Naive thymus-derived CD4-positive, alpha-beta T cell (primary cell): ENCODE data around the gene DMD. TPM values are rescaled to one million over a fixed set of nuclear protein-coding genes. Genes with fewer than 3 reads are reported as not detected.

Experiments
- ATAC-seq: fragments of 150-1000 bp; cut with Tn5 transposase; 2 replicates; pipeline ENCODE4 v1.10.0; 2021; ENCODE audit warnings: mild to moderate bottlenecking, moderate library complexity
- CTCF ChIA-PET: fragments of 350-600 bp; sonication (Branson Sonifier 250); formaldehyde crosslinking; loops from one replicate; lab custom pipeline; 2021; ENCODE audit warnings: antibody characterized with exemption; lab: Charles Lee
- POLR2A ChIA-PET: fragments of 350-600 bp; sonication (Branson Sonifier 250); formaldehyde crosslinking; loops from one replicate; lab custom pipeline; 2021; ENCODE audit warnings: antibody characterized with exemption, inconsistent platforms; lab: Charles Lee
- DNase-seq, 9 donors: peaks; one replicate each; pipeline versions ENCODE4 v3.0.0 to v3.0.0-alpha.2; 2020 to 2022; ENCODE audit warnings: mixed read lengths in 1 of 9
- H3K27ac ChIP-seq: one replicate; pipeline ENCODE4 v1.7.0; 2013; ENCODE audit warnings: mild to moderate bottlenecking, low read depth, low read length, moderate library complexity
- H3K27me3 ChIP-seq, 2 donors: one replicate each; pipeline ENCODE4 v1.7.0; 2013; ENCODE audit warnings: low read length in 2 of 2, mild to moderate bottlenecking in 2 of 2, moderate library complexity in 2 of 2; ENCODE audit not compliant: control insufficient read depth in 2 of 2, insufficient read depth in 2 of 2
- H3K36me3 ChIP-seq, 3 experiments: 1 replicate in 2 of 3; 2 replicates in 1 of 3; pipeline ENCODE4 v1.7.0; 2013; ENCODE audit warnings: low read length in 3 of 3, mild to moderate bottlenecking in 3 of 3, moderate library complexity in 1 of 3; ENCODE audit not compliant: insufficient read depth in 3 of 3, control insufficient read depth in 2 of 3
- H3K4me1 ChIP-seq, 2 donors: one replicate each; pipeline ENCODE4 v1.7.0; 2013; ENCODE audit warnings: low read length in 2 of 2, mild to moderate bottlenecking in 2 of 2, moderate library complexity in 1 of 2; ENCODE audit not compliant: control insufficient read depth in 2 of 2, insufficient read depth in 2 of 2
- H3K4me3 ChIP-seq: 2 replicates; pipeline ENCODE4 v1.7.0; 2013; ENCODE audit warnings: mild to moderate bottlenecking, low read length
- H3K9me3 ChIP-seq, 3 experiments: 1 replicate in 2 of 3; 2 replicates in 1 of 3; pipeline ENCODE4 v1.7.0; 2013; ENCODE audit warnings: low read length in 3 of 3; ENCODE audit not compliant: control insufficient read depth in 2 of 3
- H3K27ac Mint-ChIP-seq, 9 donors: one replicate each; pipeline ENCODE4 v1.8.0; 2020 to 2022; ENCODE audit warnings: mixed read lengths in 9 of 9, mild to moderate bottlenecking in 8 of 9, moderate library complexity in 5 of 9, inconsistent platforms in 2 of 9
- H3K27me3 Mint-ChIP-seq, 5 donors: one replicate each; pipeline ENCODE4 v1.8.0; 2021 to 2022; ENCODE audit warnings: mixed read lengths in 5 of 5, mild to moderate bottlenecking in 1 of 5
- H3K36me3 Mint-ChIP-seq, 5 donors: one replicate each; pipeline ENCODE4 v1.8.0; 2020 to 2022; ENCODE audit warnings: mixed read lengths in 5 of 5, mild to moderate bottlenecking in 3 of 5, inconsistent platforms in 1 of 5
- H3K4me1 Mint-ChIP-seq, 7 donors: one replicate each; pipeline ENCODE4 v1.8.0; 2020 to 2022; ENCODE audit warnings: mixed read lengths in 7 of 7, mild to moderate bottlenecking in 3 of 7, inconsistent platforms in 1 of 7
- H3K4me3 Mint-ChIP-seq, 10 donors: one replicate each; pipeline ENCODE4 v1.8.0; 2020 to 2022; ENCODE audit warnings: mild to moderate bottlenecking in 10 of 10, mixed read lengths in 10 of 10, moderate library complexity in 6 of 10, inconsistent platforms in 2 of 10
- H3K9me3 Mint-ChIP-seq, 11 donors: one replicate each; pipeline ENCODE4 v1.8.0; 2020 to 2022; ENCODE audit warnings: mixed read lengths in 11 of 11, mild to moderate bottlenecking in 4 of 11, inconsistent platforms in 1 of 11, moderate library complexity in 1 of 11
- intact Hi-C, 2 donors: fragments of 100-400 bp; cut with micrococcal nuclease; formaldehyde crosslinking; loops; one replicate each; pipeline ENCODE4 v1.15.1; 2023
- polyA plus RNA-seq, 2 donors: library from polyadenylated mRNA; unstranded; fragments of 300-500 nt; fragmentation: Illumina TruSeq; gene quantifications; one replicate each; pipeline ENCODE4 v1.2.3, GENCODE V29; 2021
- total RNA-seq, 6 experiments: library from RNA in 5 of 6; stranded (reverse) in 5 of 6; gene quantifications; 1 replicate in 5 of 6; 2 replicates in 1 of 6; pipeline ENCODE4 v1.2.3 and lab custom pipeline; 2021 to 2026

Gene DMD
- total and polyA plus RNA-seq, 7 experiments from 2014 or later, result 0.02 to 4.9 (median 0.28) TPM; not detected in 3

DNA sequence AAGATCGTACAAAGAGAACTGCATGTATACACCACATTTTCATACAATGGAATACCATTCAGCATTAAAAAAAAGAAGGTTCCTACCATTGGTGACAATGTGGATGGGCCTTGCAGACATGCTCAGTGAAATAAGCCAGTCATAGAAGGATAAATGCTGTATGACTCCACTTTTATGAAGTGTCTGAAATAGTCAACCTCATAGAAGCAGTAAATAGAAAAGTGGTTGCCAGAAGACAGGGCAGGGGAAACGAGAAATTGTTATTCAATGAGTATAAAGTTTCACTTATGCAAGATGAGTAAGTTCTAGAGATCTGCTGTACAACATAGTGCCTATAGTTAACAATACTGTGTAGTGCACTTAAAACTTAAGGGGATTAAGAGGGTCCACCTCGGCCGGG is 1882.1 kb downstream of the DMD start:
- ATAC-seq (no peak), DNase-seq (no peak)
- H3K4me3 ChIP-seq, result no peak overlapping the region
- Mint-ChIP-seq H3K36me3 (no peaks in the 10 kb centered on the region), H3K4me1 (no peaks in the 10 kb centered on the region), H3K27ac (no peak overlapping the region), H3K4me3 (no peak overlapping the region), H3K27me3 (peaks cover 0 to 4% (median 0%) of the 10 kb centered on the region in 5 donors), H3K9me3 (peaks cover 0 to 2% (median 0%) of the 10 kb centered on the region in 11 donors)
- POLR2A ChIA-PET, result no interaction called here
- no peaks in the 10 kb centered on the region for H3K4me1 ChIP-seq
- intact Hi-C loops, result no loop called here
- H3K27me3 ChIP-seq, result no peaks in the 10 kb centered on the region
- no peak overlapping the region for H3K27ac ChIP-seq
- H3K36me3 ChIP-seq, result no peaks in the 10 kb centered on the region
- H3K9me3 ChIP-seq, result no peaks in the 10 kb centered on the region
- CTCF ChIA-PET, result no interaction called here

DNA sequence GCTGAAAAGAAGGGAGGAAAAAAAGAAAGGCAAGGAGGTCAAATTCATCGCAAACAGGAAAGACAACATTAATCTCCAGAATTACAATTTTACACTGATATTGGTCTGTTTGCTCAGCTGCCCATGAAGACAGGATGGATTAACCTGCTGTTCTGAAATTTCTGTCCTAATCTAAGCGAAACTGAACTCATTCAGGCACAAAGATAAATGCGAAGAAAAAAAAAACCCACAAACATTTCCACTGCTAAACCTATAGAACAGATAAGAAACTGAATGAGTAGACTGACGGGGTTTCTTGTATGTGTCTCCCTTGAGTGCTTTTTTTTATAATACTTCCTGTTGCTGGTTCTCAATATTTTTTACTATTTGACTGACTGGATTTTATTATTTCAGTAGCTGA is 1887.7 kb downstream of the DMD start:
- no peaks in the 10 kb centered on the region for H3K4me1 ChIP-seq
- CTCF ChIA-PET, result no interaction called here
- intact Hi-C loops, result no loop called here
- Mint-ChIP-seq H3K27ac (no peak overlapping the region), H3K9me3 (no peaks in the 10 kb centered on the region), H3K4me1 (no peaks in the 10 kb centered on the region), H3K4me3 (no peak overlapping the region), H3K27me3 (peaks cover 0 to 4% (median 0%) of the 10 kb centered on the region in 5 donors), H3K36me3 (no peaks in the 10 kb centered on the region)
- DNase-seq (no peak), ATAC-seq (no peak)
- no peaks in the 10 kb centered on the region for H3K27me3 ChIP-seq
- no peaks in the 10 kb centered on the region for H3K9me3 ChIP-seq
- no peak overlapping the region for H3K4me3 ChIP-seq
- H3K36me3 ChIP-seq, result no peaks in the 10 kb centered on the region
- H3K27ac ChIP-seq, result no peak overlapping the region
- POLR2A ChIA-PET, result no interaction called here

DNA sequence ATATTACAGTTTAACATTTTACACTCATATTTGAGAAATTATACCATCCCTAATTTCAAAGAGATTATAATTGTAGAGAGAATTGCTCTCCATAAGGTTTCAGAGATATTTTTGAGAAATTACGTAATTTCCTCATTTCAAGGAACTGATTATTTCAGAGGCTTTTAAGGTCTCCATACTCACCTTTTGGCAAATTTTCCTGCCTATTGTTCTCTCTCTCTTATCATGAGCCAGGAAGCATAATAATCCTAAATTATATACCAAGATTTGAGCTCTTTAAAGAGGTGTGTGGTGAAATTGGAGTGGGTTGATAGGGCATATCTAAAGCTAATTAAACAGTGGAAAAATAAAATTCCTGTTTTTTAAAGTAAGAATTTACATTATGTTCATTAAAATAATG is 1890.6 kb downstream of the DMD start:
- no peaks in the 10 kb centered on the region for H3K4me1 Mint-ChIP-seq
- Histone ChIP-seq H3K27me3 (no peaks in the 10 kb centered on the region), H3K9me3 (no peaks in the 10 kb centered on the region), H3K4me3 (no peak overlapping the region), H3K36me3 (no peaks in the 10 kb centered on the region), H3K27ac (no peak overlapping the region), H3K4me1 (no peaks in the 10 kb centered on the region)
- DNase-seq, result no peak
- peaks cover 0 to 4% (median 0%) of the 10 kb centered on the region in 5 donors for H3K27me3 Mint-ChIP-seq
- no peak for ATAC-seq
- no peak overlapping the region for H3K27ac Mint-ChIP-seq
- intact Hi-C loops, result no loop called here
- H3K9me3 Mint-ChIP-seq, result no peaks in the 10 kb centered on the region
- H3K4me3 Mint-ChIP-seq, result no peak overlapping the region
- CTCF ChIA-PET, result no interaction called here
- H3K36me3 Mint-ChIP-seq, result no peaks in the 10 kb centered on the region
- POLR2A ChIA-PET, result no interaction called here

DNA sequence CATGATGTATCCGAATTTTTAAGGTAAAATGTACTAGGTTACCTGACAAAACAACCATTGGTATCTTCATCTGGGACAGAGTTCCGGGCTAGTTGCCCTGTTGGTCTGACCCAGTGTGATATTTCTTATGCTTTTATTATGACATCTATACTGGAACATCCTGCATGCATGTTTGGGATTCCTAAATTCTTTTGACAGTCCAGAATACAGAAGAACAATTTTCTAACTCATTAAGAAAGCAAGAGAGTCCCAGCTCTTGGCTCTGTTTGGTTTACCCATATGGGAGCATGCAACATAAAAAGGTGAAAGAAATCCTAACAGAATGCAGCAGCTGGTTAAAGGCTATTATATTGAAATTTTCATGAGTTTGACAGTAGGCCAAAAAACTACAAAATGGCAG is 1891.8 kb downstream of the DMD start:
- Histone ChIP-seq H3K36me3 (no peaks in the 10 kb centered on the region), H3K27ac (no peak overlapping the region), H3K4me1 (no peaks in the 10 kb centered on the region), H3K27me3 (no peaks in the 10 kb centered on the region), H3K9me3 (no peaks in the 10 kb centered on the region), H3K4me3 (no peak overlapping the region)
- no peaks in the 10 kb centered on the region for H3K36me3 Mint-ChIP-seq
- H3K27me3 Mint-ChIP-seq, result no peaks in the 10 kb centered on the region
- no peak overlapping the region for H3K4me3 Mint-ChIP-seq
- CTCF ChIA-PET, result no interaction called here
- H3K27ac Mint-ChIP-seq, result no peak overlapping the region
- POLR2A ChIA-PET, result no interaction called here
- H3K9me3 Mint-ChIP-seq, result no peaks in the 10 kb centered on the region
- DNase-seq (no peak), ATAC-seq (no peak)
- H3K4me1 Mint-ChIP-seq, result no peaks in the 10 kb centered on the region
- intact Hi-C loops, result no loop called here

DNA sequence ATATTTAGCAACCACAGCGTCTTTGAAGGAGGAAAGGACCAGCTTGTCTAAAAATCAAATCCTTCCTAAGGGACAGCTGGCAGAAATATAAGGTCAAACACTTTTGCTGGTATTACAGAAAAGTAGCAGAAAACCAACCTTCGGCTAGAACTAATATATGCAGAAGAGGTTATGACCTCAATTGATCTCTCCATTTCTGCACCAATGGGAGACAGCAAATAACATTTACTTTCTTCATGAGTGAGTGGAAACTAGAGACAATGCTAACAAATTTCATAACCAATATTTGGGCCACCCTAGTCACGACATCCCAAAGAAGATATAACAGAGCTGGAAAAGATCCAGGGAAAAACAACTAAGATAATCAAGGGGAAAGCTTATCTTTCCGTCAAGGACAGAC is 1892.5 kb downstream of the DMD start:
- POLR2A ChIA-PET, result no interaction called here
- CTCF ChIA-PET, result no interaction called here
- no peak overlapping the region for H3K4me3 Mint-ChIP-seq

DNA sequence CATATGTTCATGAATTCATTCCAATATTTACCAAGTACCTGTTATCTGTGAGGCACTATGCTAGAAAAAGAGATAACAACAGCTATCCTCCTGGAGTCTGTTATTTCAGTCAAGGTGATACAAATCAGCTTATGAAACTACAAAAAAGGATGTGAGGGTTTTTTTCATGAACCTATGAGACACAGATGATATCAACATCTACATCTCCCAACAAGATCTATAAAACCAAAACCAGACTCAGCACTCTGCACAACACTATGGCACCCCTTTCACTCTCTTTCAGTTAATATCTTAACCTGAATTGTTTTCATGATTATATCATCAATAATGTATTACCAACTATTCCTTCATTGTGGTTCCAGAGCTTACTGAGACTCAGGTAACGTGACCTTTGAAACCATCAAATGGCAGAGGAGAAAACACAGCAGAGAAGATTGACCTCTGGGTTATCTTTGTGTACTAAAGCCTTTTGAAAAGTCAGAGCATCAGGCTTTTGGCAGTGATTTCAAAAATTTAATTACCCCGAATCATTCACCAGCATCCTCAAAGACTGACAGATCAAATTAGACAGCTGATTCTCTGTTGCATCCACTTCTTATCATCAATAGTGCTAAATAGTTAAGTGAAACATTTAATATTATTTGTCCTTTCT is 1894.9 kb downstream of the DMD start:
- no peaks in the 10 kb centered on the region for H3K27me3 Mint-ChIP-seq
- H3K27me3 ChIP-seq, result no peaks in the 10 kb centered on the region

More for the DNA sequence above, 1892.5 kb downstream of the DMD start:
- Histone ChIP-seq H3K4me1 (no peaks in the 10 kb centered on the region), H3K36me3 (no peaks in the 10 kb centered on the region), H3K4me3 (no peak overlapping the region), H3K27me3 (no peaks in the 10 kb centered on the region), H3K27ac (no peak overlapping the region), H3K9me3 (no peaks in the 10 kb centered on the region)
- no peaks in the 10 kb centered on the region for H3K4me1 Mint-ChIP-seq
- H3K9me3 Mint-ChIP-seq, result peaks cover 0 to 6% (median 0%) of the 10 kb centered on the region in 11 donors
- intact Hi-C loops, result no loop called here
- DNase-seq, result no peak
- H3K36me3 Mint-ChIP-seq, result no peaks in the 10 kb centered on the region
- H3K27me3 Mint-ChIP-seq, result no peaks in the 10 kb centered on the region
- ATAC-seq, result no peak
- H3K27ac Mint-ChIP-seq, result no peak overlapping the region

DNA sequence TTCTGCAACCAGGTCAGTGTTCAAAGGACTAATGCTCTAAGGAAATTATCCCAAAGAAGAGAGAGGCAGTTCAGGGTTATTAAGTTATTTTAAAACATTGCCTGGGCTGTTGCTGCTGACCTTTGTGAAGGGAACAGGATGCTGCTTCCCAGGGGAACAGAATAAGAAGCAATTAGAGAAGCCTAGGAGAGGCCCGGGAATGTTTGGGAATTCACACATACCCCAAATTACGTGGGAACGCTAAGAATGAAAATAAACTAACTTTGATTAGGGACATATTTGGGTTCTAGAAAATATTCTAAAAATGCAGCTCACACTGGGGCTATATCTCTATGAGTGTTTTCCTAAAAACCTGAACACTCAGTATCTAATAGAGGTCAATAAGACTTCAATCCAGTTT is 1896.4 kb downstream of the DMD start:
- CTCF ChIA-PET, result no interaction called here
- Mint-ChIP-seq H3K4me1 (no peaks in the 10 kb centered on the region), H3K27ac (no peak overlapping the region), H3K4me3 (no peak overlapping the region), H3K36me3 (no peaks in the 10 kb centered on the region), H3K27me3 (no peaks in the 10 kb centered on the region), H3K9me3 (peaks cover 0 to 13% (median 0%) of the 10 kb centered on the region in 11 donors)
- Histone ChIP-seq H3K4me1 (no peaks in the 10 kb centered on the region), H3K27ac (no peak overlapping the region), H3K36me3 (no peaks in the 10 kb centered on the region), H3K4me3 (no peak overlapping the region), H3K27me3 (no peaks in the 10 kb centered on the region), H3K9me3 (no peaks in the 10 kb centered on the region)
- DNase-seq, result no peak
- no peak for ATAC-seq
- POLR2A ChIA-PET, result no interaction called here
- intact Hi-C loops, result no loop called here

More for the DNA sequence above, 1894.9 kb downstream of the DMD start:
- H3K27ac Mint-ChIP-seq, result no peak overlapping the region
- Histone ChIP-seq H3K9me3 (no peaks in the 10 kb centered on the region), H3K36me3 (no peaks in the 10 kb centered on the region), H3K4me1 (no peaks in the 10 kb centered on the region), H3K4me3 (no peak overlapping the region), H3K27ac (no peak overlapping the region)
- no peak for DNase-seq
- no peak for ATAC-seq
- H3K9me3 Mint-ChIP-seq, result peaks cover 0 to 10% (median 0%) of the 10 kb centered on the region in 11 donors
- intact Hi-C loops, result no loop called here
- ChIA-PET CTCF (no interaction called here), POLR2A (no interaction called here)
- H3K36me3 Mint-ChIP-seq, result no peaks in the 10 kb centered on the region
- no peak overlapping the region for H3K4me3 Mint-ChIP-seq
- H3K4me1 Mint-ChIP-seq, result no peaks in the 10 kb centered on the region
